Panc1 (cell line): Measurements from ENCODE around the gene LYRM1.

Source experiments
- CTCF ChIP-seq: fragments of 450-650 bp; IDR thresholded peaks from 2 replicates; pipeline ENCODE4 v1.5.1; 2017; ENCODE audit warnings: mild to moderate bottlenecking
- POLR2AphosphoS5 ChIP-seq: IDR thresholded peaks from 2 replicates; pipeline ENCODE4 v1.6.1; 2012; ENCODE audit warnings: mild to moderate bottlenecking, low read depth, low read length, moderate library complexity
- REST ChIP-seq, 2 experiments: IDR thresholded peaks; 2 replicates each; pipeline ENCODE4 v1.6.1; 2011 to 2012; ENCODE audit warnings: low read depth in 2 of 2, control low read depth in 1 of 2, low read length in 1 of 2, mild to moderate bottlenecking in 1 of 2, moderate library complexity in 1 of 2; ENCODE audit not compliant: insufficient read depth in 1 of 2
- SIN3A ChIP-seq: IDR thresholded peaks from 2 replicates; pipeline ENCODE4 v1.6.1; 2012; ENCODE audit warnings: low read depth, mild to moderate bottlenecking, low read length, moderate library complexity, borderline replicate concordance; ENCODE audit not compliant: insufficient read depth
- TCF7L2 ChIP-seq: IDR thresholded peaks from 2 replicates; pipeline ENCODE4 v1.6.1; 2011; ENCODE audit warnings: mild to moderate bottlenecking, low read depth, low read length, inconsistent platforms

GRCh38 chr16:20902426-20902825, 1.9 kb downstream of the LYRM1 start:
- TF ChIP-seq CTCF (no peak), SIN3A (no peak), POLR2AphosphoS5 (no peak), REST (IDR thresholded peaks at IDR 0.05; ENCODE audit: insufficient read depth in 1 of 2, low read depth in 2 of 2, low read length in 1 of 2) (no peak), TCF7L2 (no peak)
